GM21529 (cell line): ENCODE results near the gene IL32.
"Not testable (repeated sequence)": the region's sequence is repeated elsewhere in the genome, so short reads cannot be mapped to it uniquely, and the experiment has no call there.

ENCODE experiments used
- ATAC-seq: cut with Tn5 transposase; IDR thresholded peaks from one replicate; pipeline ENCODE4 v1.9.1; 2021; ENCODE audit not compliant: unreplicated experiment

IL32 gene

GRCh38 chr16:3069146-3069545 is 3.7 kb downstream of the IL32 start:
- ATAC-seq, result not testable (repeated sequence)

- no peak for ATAC-seq
Observed at GRCh38 chr16:3070608-3071111, 5.2 kb downstream of the IL32 start.

GRCh38 chr16:3071655-3072054 is 6.2 kb downstream of the IL32 start:
- ATAC-seq, result no peak

GRCh38 chr16:3072148-3072547 is 6.7 kb downstream of the IL32 start:
- not testable (repeated sequence) for ATAC-seq

- not testable (repeated sequence) for ATAC-seq
Observed at GRCh38 chr16:3072576-3073263, 7.3 kb downstream of the IL32 start.

GRCh38 chr16:3073448-3073847 is 8.0 kb downstream of the IL32 start:
- no peak for ATAC-seq

DNA sequence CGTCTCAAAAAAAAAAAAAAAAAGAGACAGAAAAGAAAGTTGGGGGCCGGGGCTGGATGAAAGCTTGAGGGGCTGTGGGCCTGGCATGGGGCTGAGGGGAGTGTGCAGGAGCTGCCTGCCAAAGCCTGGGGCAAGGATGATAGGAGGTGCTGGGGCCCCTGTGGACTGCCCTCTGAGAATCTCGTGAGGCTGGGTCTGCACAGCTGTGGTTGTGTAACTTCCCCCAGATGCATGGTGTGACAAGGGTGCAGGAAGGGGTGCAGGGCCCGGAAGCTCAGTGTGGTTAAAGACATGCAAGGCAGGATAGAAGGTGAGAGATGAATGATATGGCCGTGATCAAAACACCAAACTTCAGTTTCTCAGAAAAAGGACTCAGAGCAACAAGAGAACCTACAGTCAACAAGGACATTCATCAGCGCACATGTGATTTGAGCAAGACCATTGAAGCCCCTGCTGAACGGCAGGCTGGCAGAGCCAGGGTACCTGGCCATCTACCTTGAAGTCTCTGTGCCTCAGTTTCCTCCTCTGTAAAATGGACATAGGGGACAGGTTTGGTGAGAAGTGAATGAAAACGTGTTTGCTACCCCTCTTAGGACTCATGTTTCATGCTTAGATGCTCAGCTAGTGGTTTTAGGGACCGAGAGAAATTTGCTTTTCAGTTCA is 9.6 kb downstream of the IL32 start:
- peak; percentile 61 for ATAC-seq

- no peak for ATAC-seq
Observed at GRCh38 chr16:3075523-3075915, 10.1 kb downstream of the IL32 start.

GRCh38 chr16:3075946-3076345 is 10.5 kb downstream of the IL32 start:
- not testable (repeated sequence) for ATAC-seq

GRCh38 chr16:3076577-3076976 is 11.1 kb downstream of the IL32 start:
- no peak for ATAC-seq

- no peak for ATAC-seq
Observed at GRCh38 chr16:3080024-3080423, 14.6 kb downstream of the IL32 start.

DNA sequence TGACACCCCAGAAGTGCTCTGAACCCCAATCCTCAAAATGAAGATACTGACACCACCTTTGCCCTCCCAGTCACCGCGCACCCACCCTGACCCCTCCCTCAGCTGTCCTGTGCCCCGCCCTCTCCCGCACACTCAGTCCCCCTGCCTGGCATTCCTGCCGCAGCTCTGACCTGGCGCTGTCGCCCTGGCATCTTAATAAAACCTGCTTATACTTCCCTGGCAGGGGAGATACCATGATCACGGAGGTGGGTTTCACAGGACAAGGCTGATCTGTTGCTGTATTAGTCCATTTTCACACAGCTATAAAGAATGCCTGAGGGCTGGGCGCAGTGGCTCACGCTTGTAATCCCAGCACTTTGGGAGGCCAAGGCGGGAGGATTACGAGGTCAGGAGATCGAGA is 16.5 kb downstream of the IL32 start:
- ATAC-seq, result not testable (repeated sequence)

GRCh38 chr16:3083408-3083807 is 18.0 kb downstream of the IL32 start:
- not testable (repeated sequence) for ATAC-seq

GRCh38 chr16:3084491-3084890 is 19.1 kb downstream of the IL32 start:
- ATAC-seq, result no peak

DNA sequence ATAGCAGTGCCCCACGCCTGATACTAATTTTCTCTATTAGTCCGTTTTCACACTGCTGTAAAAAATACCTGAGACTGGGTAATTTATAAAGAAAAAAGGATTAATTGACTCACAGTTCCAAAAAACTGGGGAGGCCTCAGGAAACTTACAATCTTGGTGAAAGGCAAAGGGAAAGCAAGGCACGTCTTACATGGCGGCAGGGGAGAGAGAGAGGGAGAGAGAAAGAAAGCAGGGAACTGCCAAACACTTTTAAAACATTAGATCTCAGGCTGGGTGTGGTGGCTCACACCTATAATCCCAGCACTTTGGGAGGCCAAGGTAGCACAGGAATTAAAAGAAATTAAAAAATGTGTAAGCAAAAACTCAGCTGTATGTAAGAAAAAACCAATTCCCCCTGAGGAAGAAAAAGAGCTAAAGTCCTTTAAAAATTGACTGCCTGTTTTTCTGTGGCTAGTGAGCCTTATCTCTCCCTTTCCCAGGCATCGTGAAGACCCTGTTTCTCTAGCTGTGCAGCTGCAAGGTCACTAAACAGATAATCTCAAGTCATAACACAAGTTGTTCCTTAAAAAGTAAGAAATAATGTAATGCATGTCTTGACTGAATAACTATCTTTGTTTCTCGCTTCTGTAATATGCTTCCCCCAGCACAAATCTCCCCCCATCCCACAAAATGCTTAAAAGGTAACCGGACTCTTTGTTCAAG is 19.7 kb downstream of the IL32 start:
- ATAC-seq, result no peak

- no peak for ATAC-seq
Observed at GRCh38 chr16:3085868-3086595, 20.6 kb downstream of the IL32 start.

DNA sequence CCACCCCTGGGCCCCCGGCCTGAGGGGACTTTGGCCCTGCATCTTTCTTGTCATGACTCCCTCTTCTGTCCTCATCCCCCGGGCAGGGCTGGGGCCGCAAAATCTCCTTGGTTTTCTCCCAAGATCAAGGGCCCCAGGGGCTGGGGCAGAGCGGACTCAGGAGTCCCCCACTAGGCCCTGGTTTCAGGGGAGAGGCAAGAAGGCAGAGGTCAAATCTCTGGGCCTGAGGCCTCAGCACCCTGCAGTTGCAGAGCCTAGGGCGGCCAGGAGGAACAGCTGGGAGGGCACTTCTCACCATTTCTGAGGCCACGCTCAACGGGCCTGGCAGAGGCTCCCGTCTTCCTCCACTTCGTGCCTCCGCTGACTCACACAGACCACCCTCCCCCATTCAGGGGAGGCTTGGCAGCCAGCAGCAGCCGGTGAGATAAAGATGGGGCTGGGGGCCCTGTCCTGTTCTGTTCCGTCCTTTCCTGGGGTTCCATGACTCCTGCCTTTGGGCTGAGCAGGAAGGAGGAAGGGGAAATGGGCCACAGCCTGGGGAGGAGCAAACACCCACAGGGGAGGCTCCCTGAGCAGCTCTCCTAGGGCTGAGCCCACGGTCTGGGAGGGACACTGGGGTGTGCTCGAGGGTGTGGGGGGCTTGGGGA is 21.3 kb downstream of the IL32 start:
- no peak for ATAC-seq

DNA sequence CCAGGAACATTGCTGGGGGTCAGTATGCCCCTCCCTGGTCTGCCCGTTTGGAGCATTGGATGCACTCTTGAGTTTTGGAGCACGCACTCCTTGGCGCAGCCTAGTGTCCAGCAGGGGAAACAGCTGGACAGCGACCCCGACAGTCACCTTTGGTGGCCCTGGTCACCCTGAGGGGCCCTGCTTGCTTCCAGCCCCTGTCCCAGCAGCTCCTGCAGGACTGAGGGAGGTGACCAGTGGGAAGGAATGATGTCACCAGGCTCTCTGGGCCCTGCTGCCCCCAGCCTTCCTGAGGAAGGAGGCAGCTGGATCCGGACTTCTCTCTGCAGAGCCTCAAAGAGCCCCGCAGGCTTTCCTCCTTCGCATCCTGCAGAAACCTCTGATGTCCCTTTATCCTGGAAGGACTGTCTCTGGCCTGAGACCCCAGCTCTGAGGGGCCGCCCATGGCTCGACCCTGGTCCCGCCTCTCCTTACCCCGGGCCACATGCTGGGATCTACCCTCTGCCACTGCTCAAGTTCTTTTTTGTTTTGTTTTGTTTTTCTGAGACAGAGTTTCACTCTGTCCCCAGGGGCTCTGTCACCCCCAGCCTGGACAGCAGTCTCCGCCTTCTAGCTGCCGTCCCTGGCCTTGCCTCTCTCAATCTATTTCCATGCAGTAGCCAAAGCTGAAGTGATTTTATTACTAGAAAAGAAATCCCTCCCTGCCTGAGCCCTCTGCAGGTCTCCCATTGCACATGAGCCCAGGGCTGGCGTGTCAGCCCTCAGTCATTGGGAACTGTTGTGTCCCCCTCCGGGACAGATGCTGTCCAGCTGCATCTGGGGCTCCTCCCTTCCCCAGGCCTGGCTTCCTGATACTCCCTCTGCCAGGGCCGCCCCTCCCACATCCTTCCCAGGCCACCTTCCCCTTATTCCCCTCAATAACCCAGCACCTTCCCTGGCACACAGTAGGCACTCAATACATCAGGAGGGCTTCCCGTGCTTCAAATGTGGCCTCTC is 22.1 kb downstream of the IL32 start:
- ATAC-seq, result no peak

GRCh38 chr16:3088450-3088849 is 23.0 kb downstream of the IL32 start:
- no peak for ATAC-seq
